H1 (cell line): ENCODE measurements around the gene ZNF746. TPM values are rescaled to one million over a fixed set of nuclear protein-coding genes. Genes with fewer than 3 reads are reported as not detected.

ENCODE experiments used
- CTCF ChIA-PET: fragments of 300-600 bp; sonication (Branson Sonifier 250); formaldehyde crosslinking; loops from one replicate; lab custom pipeline; 2021; ENCODE audit not compliant: partially characterized antibody; lab: Charles Lee
- POLR2A ChIA-PET: fragments of 300-600 bp; sonication (Branson Sonifier 250); formaldehyde crosslinking; loops from one replicate; lab custom pipeline; 2021; ENCODE audit warnings: inconsistent platforms; ENCODE audit not compliant: partially characterized antibody; lab: Charles Lee
- DNase-seq, 2 experiments: peaks; one replicate each; pipeline versions ENCODE4 v3.0.0 to v3.0.0-alpha.2; 2010 to 2022; ENCODE audit warnings: low spot score in 2 of 2, low read depth in 1 of 2, mixed read lengths in 1 of 2
- FAIRE-seq: peaks from 2 replicates; lab custom pipeline; 2011; peaks lifted over from hg19 to GRCh38; lab: Jason Lieb, UNC
- H2AFZ ChIP-seq: 2 replicates; pipeline ENCODE4 v1.8.1; 2012; ENCODE audit warnings: low read length, inconsistent platforms
- H2AK5ac ChIP-seq: 2 replicates; pipeline ENCODE4 v1.6.1; 2013; ENCODE audit warnings: low read depth, low read length
- H2BK120ac ChIP-seq: replicated peaks from 2 replicates; pipeline ENCODE3; 2013; ENCODE audit warnings: low read depth, low read length, inconsistent platforms
- H2BK12ac ChIP-seq: 2 replicates; pipeline ENCODE4 v1.6.1; 2013; ENCODE audit warnings: low read depth, low read length
- H2BK15ac ChIP-seq: 2 replicates; pipeline ENCODE4 v1.6.1; 2013; ENCODE audit warnings: low read length
- H2BK20ac ChIP-seq: 2 replicates; pipeline ENCODE4 v1.6.1; 2013; ENCODE audit warnings: low read length
- H2BK5ac ChIP-seq: 2 replicates; pipeline ENCODE4 v1.6.1; 2013; ENCODE audit warnings: low read depth, low read length
- H3K14ac ChIP-seq: 2 replicates; pipeline ENCODE4 v1.6.1; 2013; ENCODE audit warnings: inconsistent platforms; ENCODE audit not compliant: insufficient read length
- H3K18ac ChIP-seq: 2 replicates; pipeline ENCODE4 v1.6.1; 2013; ENCODE audit warnings: low read length; ENCODE audit errors: extremely low read depth
- H3K23ac ChIP-seq: 2 replicates; pipeline ENCODE4 v1.6.1; 2013; ENCODE audit warnings: inconsistent platforms; ENCODE audit not compliant: insufficient read length
- H3K23me2 ChIP-seq: 2 replicates; pipeline ENCODE4 v1.6.1; 2013; ENCODE audit warnings: low read depth, low read length
- H3K27ac ChIP-seq: 2 replicates; pipeline ENCODE4 v1.6.1; 2011; ENCODE audit warnings: low read depth, low read length, inconsistent platforms
- H3K27me3 ChIP-seq, 4 experiments: replicated peaks in 1 of 4; 1 replicate in 1 of 4; 2 replicates in 3 of 4; pipeline versions ENCODE4 v1.6.1 to v1.8.1; 2011 to 2013; ENCODE audit warnings: low read length in 3 of 4, mild to moderate bottlenecking in 3 of 4, inconsistent platforms in 2 of 4, mixed read lengths in 2 of 4, moderate library complexity in 1 of 4; ENCODE audit not compliant: control insufficient read depth in 3 of 4, insufficient read depth in 3 of 4; ENCODE audit errors: extremely low read depth in 1 of 4
- H3K36me3 ChIP-seq, 4 experiments: 2 replicates each; pipeline versions ENCODE4 v1.6.1 to v1.8.1; 2011 to 2013; ENCODE audit warnings: mild to moderate bottlenecking in 4 of 4, low read length in 3 of 4, moderate library complexity in 2 of 4, control low read depth in 1 of 4, inconsistent platforms in 1 of 4; ENCODE audit not compliant: insufficient read depth in 4 of 4, control insufficient read depth in 2 of 4
- H3K4ac ChIP-seq: replicated peaks from 2 replicates; pipeline ENCODE3; 2013; ENCODE audit warnings: low read length, low read depth, mixed read lengths, inconsistent platforms; ENCODE audit not compliant: insufficient read length
- H3K4me1 ChIP-seq, 4 experiments: replicated peaks in 1 of 4; 1 replicate in 1 of 4; 2 replicates in 3 of 4; pipeline versions ENCODE4 v1.6.1 to v1.8.1; 2011 to 2013; ENCODE audit warnings: low read length in 3 of 4, inconsistent platforms in 2 of 4, mixed read lengths in 1 of 4; ENCODE audit not compliant: insufficient read depth in 4 of 4, control insufficient read depth in 3 of 4
- H3K4me2 ChIP-seq, 2 experiments: 2 replicates each; pipeline versions ENCODE4 v1.6.1 to v1.8.1; 2011 to 2013; ENCODE audit warnings: low read depth in 2 of 2, low read length in 2 of 2, control low read depth in 1 of 2, inconsistent platforms in 1 of 2, mild to moderate bottlenecking in 1 of 2; ENCODE audit not compliant: insufficient read depth in 1 of 2
- H3K4me3 ChIP-seq, 4 experiments: fragments of 200-600, 300-600 bp in 1 of 4; sonication (generic), shearing (Covaris generic), sonication (Bioruptor Twin) in 1 of 4; 2 replicates each; pipeline versions ENCODE4 v1.5.1 to v1.8.1; 2011 to 2016; ENCODE audit warnings: low read length in 4 of 4, low read depth in 3 of 4, control low read depth in 2 of 4, inconsistent platforms in 2 of 4, mild to moderate bottlenecking in 2 of 4, mixed read lengths in 1 of 4, moderate library complexity in 1 of 4; ENCODE audit not compliant: insufficient read depth in 2 of 4; ENCODE audit errors: extremely low read depth in 1 of 4
- H3K56ac ChIP-seq: replicated peaks from 2 replicates; pipeline ENCODE3; 2013; ENCODE audit warnings: low read depth, mild to moderate bottlenecking, mixed read lengths, low read length, inconsistent platforms; ENCODE audit not compliant: insufficient read length
- H3K79me1 ChIP-seq: 2 replicates; pipeline ENCODE4 v1.6.1; 2013; ENCODE audit warnings: low read depth, low read length, control low read depth
- H3K79me2 ChIP-seq, 2 experiments: 2 replicates each; pipeline versions ENCODE4 v1.6.1 to v1.8.1; 2012 to 2013; ENCODE audit warnings: low read length in 2 of 2, mild to moderate bottlenecking in 2 of 2, inconsistent platforms in 1 of 2; ENCODE audit not compliant: insufficient read depth in 2 of 2, control insufficient read depth in 1 of 2
- H3K9ac ChIP-seq, 4 experiments: replicated peaks in 1 of 4; 1 replicate in 1 of 4; 2 replicates in 3 of 4; pipeline versions ENCODE4 v1.6.1 to v1.8.1; 2011 to 2013; ENCODE audit warnings: low read depth in 3 of 4, low read length in 3 of 4, control low read depth in 2 of 4, mild to moderate bottlenecking in 2 of 4, moderate library complexity in 2 of 4, inconsistent platforms in 1 of 4; ENCODE audit errors: extremely low read depth in 1 of 4
- H3K9me3 ChIP-seq, 2 experiments: 2 replicates each; pipeline versions ENCODE4 v1.6.1 to v1.8.1; 2012 to 2013; ENCODE audit warnings: mild to moderate bottlenecking in 2 of 2, moderate library complexity in 2 of 2, control low read depth in 1 of 2, inconsistent platforms in 1 of 2, low read depth in 1 of 2, low read length in 1 of 2, mixed read lengths in 1 of 2; ENCODE audit not compliant: insufficient read depth in 2 of 2
- H4K20me1 ChIP-seq, 2 experiments: replicated peaks in 1 of 2; 2 replicates each; pipeline versions ENCODE3 to v1.8.1; 2011 to 2013; ENCODE audit warnings: inconsistent platforms in 2 of 2, low read length in 2 of 2, mild to moderate bottlenecking in 1 of 2; ENCODE audit not compliant: insufficient read depth in 2 of 2, control insufficient read depth in 1 of 2
- H4K5ac ChIP-seq: 2 replicates; pipeline ENCODE4 v1.6.1; 2013; ENCODE audit warnings: low read length, low read depth, mixed read lengths, inconsistent platforms; ENCODE audit not compliant: insufficient read length
- H4K8ac ChIP-seq: 2 replicates; pipeline ENCODE4 v1.8.0; 2013; ENCODE audit warnings: mild to moderate bottlenecking, moderate library complexity, low read length, inconsistent platforms; ENCODE audit not compliant: insufficient read depth; ENCODE audit errors: extremely low read depth
- H4K91ac ChIP-seq: replicated peaks from 2 replicates; pipeline ENCODE3; 2013; ENCODE audit warnings: low read length, mixed read lengths, inconsistent platforms; ENCODE audit not compliant: insufficient read length
- CBX8 ChIP-seq: fragments of 300-800, 300-1000 bp; sonication (generic); IDR thresholded peaks from 2 replicates; pipeline ENCODE4 v1.7.1; 2016; ENCODE audit warnings: low read depth, low read length, borderline replicate concordance
- EP300 ChIP-seq, 2 experiments: IDR thresholded peaks; 1 replicate in 1 of 2; 2 replicates in 1 of 2; pipeline ENCODE4 v1.6.1; 2011 to 2012; ENCODE audit warnings: low read depth in 2 of 2, low read length in 2 of 2, mild to moderate bottlenecking in 2 of 2, borderline replicate concordance in 1 of 2, inconsistent platforms in 1 of 2, moderate library complexity in 1 of 2
- JUND ChIP-seq: IDR thresholded peaks from 2 replicates; pipeline ENCODE4 v1.6.1; 2011; ENCODE audit warnings: mild to moderate bottlenecking, improper control_type of control experiment, low read length
- KDM1A ChIP-seq: fragments of 200-600, 300-600 bp; sonication (generic); IDR thresholded peaks from 2 replicates; pipeline ENCODE4 v1.7.1; 2016; ENCODE audit warnings: mild to moderate bottlenecking, low read length, borderline replicate concordance
- MAFK ChIP-seq: IDR thresholded peaks from 2 replicates; pipeline ENCODE4 v1.6.1; 2012; ENCODE audit warnings: low read depth, mild to moderate bottlenecking, improper control_type of control experiment, low read length
- SUZ12 ChIP-seq: fragments of 200-600 bp; sonication (generic); IDR thresholded peaks from 2 replicates; pipeline ENCODE4 v1.6.1; 2012; ENCODE audit warnings: mild to moderate bottlenecking, inconsistent platforms, low read length, moderate library complexity, mixed read lengths
- whole genome bisulfite sequencing, 2 experiments: shearing (Covaris generic) in 1 of 2; methylation state at CpG; one replicate each; pipeline versions ENCODE4 v1.1.6 to v1.1.7; 2013 to 2015; ENCODE audit warnings: low lambda C conversion rate in 2 of 2, mixed read lengths in 2 of 2, inconsistent platforms in 1 of 2, low coverage in 1 of 2, missing lambda C conversion rate in 1 of 2; ENCODE audit not compliant: insufficient replicate concordance in 2 of 2, insufficient coverage in 1 of 2, insufficient read length in 1 of 2; ENCODE audit errors: extremely low coverage in 1 of 2, missing lambda C conversion rate in 1 of 2; 5-methylcytosine and 5-hydroxymethylcytosine counted together
- polyA plus RNA-seq, 7 experiments: library from polyadenylated mRNA; depleted of rRNA in 3 of 7; stranded (reverse) in 5 of 7; unstranded in 2 of 7; fragments of >200 nt in 5 of 7; fragments of 200-250 nt in 2 of 7; gene quantifications; 1 replicate in 5 of 7; 2 replicates in 1 of 7; 4 replicates in 1 of 7; pipeline versions ENCODE4 v1.2.1 to v1.2.3, GENCODE V29; 2011 to 2013; ENCODE audit warnings: missing spikeins in 2 of 7, mixed read lengths in 2 of 7
- total RNA-seq: library from RNA; stranded (reverse); fragmentation: NEBNext Ultra II Directional; extraction: Animal tissue kit (Norgen Biotek cat#: 25700); gene quantifications from 2 replicates; pipeline ENCODE4 v1.2.1, GENCODE V29; 2021
- TF ChIP-seq, protein P1 (sequence below): IDR thresholded peaks from 2 replicates; pipeline ENCODE4 v1.6.1; 2012; ENCODE audit warnings: inconsistent platforms
- TF ChIP-seq, protein P2 (sequence below): IDR thresholded peaks from 2 replicates; pipeline ENCODE4 v1.6.1; 2011; ENCODE audit warnings: low read depth, mild to moderate bottlenecking, low read length; ENCODE audit not compliant: insufficient read depth

Gene ZNF746
- total and polyA plus RNA-seq, 2 of the 8 experiments (the other 6 are each of a cell fraction or from before 2014, with no cell fraction given): 7.5 to 15.6 TPM

DNA sequence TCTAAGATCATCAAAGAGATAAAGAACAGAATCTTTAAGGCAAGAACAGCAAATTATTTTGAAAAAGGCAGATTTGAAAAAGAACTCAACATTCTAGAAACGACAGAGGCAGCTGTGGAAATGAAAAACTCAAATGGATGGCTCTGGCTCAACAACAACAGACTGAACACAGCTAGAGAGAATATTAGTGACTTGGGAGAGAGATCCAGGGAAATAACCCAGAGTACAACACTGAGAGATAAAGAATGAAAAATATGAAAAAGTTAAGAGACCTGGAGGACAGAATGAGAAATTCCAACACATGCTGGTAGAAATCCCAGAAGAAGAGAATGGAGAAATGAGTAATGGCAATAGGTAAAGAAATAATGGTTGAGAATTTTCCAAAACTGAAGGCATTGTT lies 18.9 kb downstream of the ZNF746 start:
- POLR2A ChIA-PET: interaction anchor here (1.2 kb wide), 1 partner anchor 194 kb away, joined by 3 read pairs; no protein-coding TSS in a partner anchor
- Histone ChIP-seq H2AFZ (no peak overlapping the region), H4K20me1 (peaks cover 0 to 2% of the 10 kb centered on the region in 2 experiments), H3K27me3 (no peaks in the 10 kb centered on the region), H3K9ac (no peak overlapping the region), H3K36me3 (peaks cover 0 to 29% (median 10%) of the 10 kb centered on the region in 4 experiments; a peak in 5 of 8 replicates), H2BK5ac (no peak overlapping the region), H3K23me2 (no peaks in the 10 kb centered on the region), H2BK20ac (no peak overlapping the region), H3K4me3 (no peak overlapping the region), H3K4me1 (peaks cover 0 to 11% (median 8%) of the 10 kb centered on the region in 4 experiments; a peak in 6 of 7 replicates), H4K5ac (no peak overlapping the region), H2AK5ac (no peak overlapping the region), H3K4me2 (no peak overlapping the region; a peak in 1 of 4 replicates), H2BK15ac (no peak overlapping the region), H4K91ac (no peak overlapping the region), H3K79me1 (0 out of 2 replicates have a peak, but pooled peaks cover 3% of the 10 kb centered on the region), H3K18ac (no peak overlapping the region), H3K27ac (no peak overlapping the region), H4K8ac (no peak overlapping the region), H3K79me2 (no peaks in the 10 kb centered on the region), H2BK12ac (no peak overlapping the region), H3K4ac (no peak overlapping the region), H3K9me3 (peaks cover 4 to 6% of the 10 kb centered on the region in 2 experiments; a peak in 2 of 4 replicates), H2BK120ac (no peak overlapping the region), H3K14ac (no peak overlapping the region), H3K56ac (no peak overlapping the region), H3K23ac (no peak overlapping the region)
- WGBS, 2 experiments: 92% methylated on average over 1 of the region's 1 CpG; no CpG with 5 or more reads in 1 of the 2 experiments
- FAIRE-seq (no peak), DNase-seq (no peak)
- TF ChIP-seq EP300 (IDR thresholded peaks at IDR 0.05; ENCODE audit: borderline replicate concordance in 1 of 2, low read depth in 2 of 2, low read length in 2 of 2) (no peak), MAFK (no peak), KDM1A (peak; percentile 68), SUZ12 (no peak), CBX8 (no peak), JUND (no peak)
- TF ChIP-seq, protein P1, sequence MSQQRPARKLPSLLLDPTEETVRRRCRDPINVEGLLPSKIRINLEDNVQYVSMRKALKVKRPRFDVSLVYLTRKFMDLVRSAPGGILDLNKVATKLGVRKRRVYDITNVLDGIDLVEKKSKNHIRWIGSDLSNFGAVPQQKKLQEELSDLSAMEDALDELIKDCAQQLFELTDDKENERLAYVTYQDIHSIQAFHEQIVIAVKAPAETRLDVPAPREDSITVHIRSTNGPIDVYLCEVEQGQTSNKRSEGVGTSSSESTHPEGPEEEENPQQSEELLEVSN: no peak
- TF ChIP-seq, protein P2, sequence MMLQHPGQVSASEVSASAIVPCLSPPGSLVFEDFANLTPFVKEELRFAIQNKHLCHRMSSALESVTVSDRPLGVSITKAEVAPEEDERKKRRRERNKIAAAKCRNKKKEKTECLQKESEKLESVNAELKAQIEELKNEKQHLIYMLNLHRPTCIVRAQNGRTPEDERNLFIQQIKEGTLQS: no peak
- CTCF ChIA-PET: interaction anchor here (2.0 kb wide), 1 partner anchor 17 kb away, joined by 8 read pairs; no protein-coding TSS in a partner anchor
